GM18502 (cell line): ENCODE measurements around the gene LY6G6C.

ENCODE experiments used
- ATAC-seq: cut with Tn5 transposase; IDR thresholded peaks from one replicate; pipeline ENCODE4 v1.9.1; 2021; ENCODE audit warnings: mild to moderate bottlenecking; ENCODE audit not compliant: unreplicated experiment, poor library complexity

LY6G6C gene

GRCh38 chr6:31687321-31687720 is 34.2 kb downstream of the LY6G6C start:
- no peak for ATAC-seq

DNA sequence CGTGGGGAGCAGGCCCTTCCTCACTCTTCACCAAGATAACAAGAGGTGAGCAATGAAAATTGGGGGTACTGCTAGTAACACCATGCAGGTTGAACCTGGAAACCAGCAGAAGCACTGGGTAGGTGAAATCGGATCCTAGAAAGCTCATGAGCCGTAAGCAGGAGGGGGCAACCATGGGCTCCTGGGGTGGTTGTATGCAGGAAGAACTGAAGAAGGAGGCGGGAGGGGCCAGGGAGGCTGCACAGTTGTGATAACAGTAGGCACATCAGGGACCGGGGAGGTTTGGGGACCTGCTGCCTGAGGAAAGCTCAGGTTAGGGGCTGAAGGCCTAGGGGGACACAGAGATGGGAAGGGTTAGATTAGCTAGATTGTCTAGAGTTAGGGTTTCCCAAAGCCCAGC is 35.1 kb downstream of the LY6G6C start:
- ATAC-seq = no peak

- ATAC-seq = no peak
Observed at GRCh38 chr6:31683591-31683990, 38.0 kb downstream of the LY6G6C start.

DNA sequence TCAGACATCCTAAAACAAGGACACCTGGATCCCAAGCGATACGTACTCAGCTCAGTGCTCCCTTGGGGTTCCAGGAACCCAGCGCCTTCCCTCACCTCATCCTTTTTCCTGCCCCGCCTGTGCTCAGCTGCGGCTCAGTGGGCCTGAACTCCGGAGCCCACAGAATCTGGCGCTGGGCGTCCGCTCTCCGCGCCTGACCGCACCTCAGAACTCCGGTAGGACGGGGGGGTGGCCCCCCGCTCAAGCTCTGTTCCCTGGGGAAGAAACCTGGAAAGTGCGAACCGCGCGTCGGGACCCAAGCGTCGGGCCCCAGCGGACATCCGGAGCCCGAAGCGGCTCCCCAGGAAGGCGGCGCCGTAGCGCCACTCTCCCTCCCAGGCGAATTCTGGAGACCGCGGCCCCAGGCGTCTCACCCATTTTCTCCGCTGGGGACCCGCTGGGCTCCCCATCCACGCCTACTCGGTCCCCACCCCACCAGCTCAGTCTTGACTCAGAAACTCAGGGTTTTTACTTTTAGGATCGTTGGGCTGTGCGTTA is 40.3 kb downstream of the LY6G6C start:
- ATAC-seq = no peak

DNA sequence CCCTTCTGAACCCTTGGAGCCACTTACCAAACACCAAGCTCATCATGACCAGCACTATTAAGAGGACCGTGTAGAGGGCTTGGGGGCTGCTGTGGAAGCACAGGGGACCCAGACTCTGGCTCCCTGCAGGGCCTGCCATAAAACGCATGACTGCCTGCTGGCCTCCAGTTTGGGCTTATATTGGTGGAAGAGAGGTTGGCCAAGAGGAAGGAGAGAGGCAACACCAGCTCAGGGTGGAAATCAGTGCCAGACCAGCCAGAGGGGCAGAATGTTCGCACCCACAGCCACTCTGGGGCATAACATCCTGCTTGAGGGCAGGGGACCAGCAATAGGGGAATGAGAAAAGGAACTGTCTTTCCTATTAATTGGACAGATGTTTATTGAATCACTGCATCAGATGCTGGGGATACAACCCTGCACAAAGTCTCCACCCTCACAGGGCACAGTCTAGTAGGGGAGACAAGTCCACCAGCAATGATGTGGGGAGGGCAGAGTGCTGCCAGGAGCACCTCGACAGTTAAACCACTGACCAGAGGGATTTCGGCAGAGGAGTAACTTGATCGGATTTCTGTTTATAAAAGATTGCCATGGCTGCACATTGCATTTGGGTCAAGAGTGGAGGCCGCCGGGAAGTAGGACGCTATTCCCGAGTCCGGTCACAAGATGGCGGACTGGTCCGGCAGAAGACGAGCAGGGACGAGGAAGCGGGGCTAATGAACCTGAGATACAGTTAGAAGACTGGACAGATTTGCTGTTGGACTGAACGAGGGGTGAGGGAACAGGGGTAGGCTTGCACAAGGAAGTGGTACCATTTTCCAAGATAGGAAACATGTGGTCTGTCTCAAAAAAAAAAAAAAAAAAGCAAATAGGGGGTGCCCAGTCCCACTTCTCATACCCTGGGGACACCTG is 41.1 kb downstream of the LY6G6C start, which contains the start of gene LY6G5C:
LY6G5C (minus strand) TSS at position 842 of the 909 bp plus-strand sequence; CDS start at position 148, 694 bp downstream.
- no peak for ATAC-seq

DNA sequence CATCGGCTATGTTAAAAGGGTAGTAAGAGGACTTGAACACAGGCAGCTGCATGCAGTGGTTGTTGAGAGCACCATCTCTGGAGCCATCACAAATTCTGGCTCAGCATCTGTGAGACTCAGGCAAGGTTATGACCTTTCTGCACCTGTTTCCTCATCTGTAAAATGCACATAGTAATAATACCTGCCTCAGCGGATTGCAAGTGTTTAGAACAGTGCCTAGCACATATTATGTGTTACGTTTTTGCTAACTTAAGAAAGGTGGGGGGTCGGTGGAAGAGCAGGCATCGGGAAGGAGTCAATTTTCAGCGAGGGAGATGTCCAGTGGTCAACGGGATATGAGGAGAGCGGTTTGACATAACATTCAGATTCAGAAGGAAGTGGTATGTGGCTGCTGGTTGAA is 43.6 kb downstream of the LY6G6C start:
- no peak for ATAC-seq

DNA sequence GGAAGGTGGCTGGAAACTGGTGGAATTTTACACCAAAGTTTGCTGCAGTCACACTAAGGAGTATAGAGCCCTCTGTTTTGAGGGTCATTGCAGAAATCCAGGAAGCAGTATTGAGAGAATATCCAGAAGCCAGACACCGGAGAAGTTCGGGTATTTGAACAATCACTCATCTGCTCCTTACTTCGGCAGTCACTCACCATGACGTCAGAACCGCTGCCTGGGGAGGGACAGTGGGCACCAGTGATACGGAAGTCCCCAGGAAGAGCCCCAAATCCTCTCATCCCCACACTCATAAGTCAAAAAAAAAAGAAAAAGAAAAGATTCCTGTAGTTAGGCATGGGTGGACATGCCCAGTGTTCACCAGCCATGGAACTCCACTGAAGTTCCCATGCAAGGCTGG is 44.6 kb downstream of the LY6G6C start:
- ATAC-seq = no peak

DNA sequence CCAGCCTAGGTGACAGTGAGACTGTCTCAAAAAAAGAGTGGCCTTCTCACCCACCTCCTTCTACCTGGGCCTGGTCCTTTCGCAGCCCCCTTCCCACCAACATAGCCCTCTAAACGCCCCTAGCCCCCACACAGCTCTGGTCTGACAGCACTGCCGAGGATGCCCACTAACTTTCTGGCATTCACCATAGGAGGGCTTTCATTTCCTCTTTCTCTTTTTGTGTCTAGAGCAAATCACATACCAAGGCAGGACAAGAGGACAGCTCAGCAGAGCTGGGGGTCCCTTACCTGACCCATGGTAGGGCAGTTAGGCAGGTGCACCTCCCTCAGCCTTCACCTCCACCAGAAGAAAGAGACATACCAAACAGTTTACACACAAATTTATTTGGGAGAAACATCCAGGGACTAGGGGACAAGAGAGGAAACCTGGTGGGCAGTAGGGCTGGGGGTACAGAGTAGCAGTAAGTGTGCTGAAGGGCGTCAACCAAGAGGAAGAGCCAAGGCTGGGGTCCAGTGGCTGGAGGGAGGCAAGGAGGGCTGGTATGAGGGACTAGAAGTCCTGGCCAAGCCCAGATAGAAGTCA is 45.1 kb downstream of the LY6G6C start:
- no peak for ATAC-seq

- no peak for ATAC-seq
Observed at GRCh38 chr6:31669676-31670075, 51.9 kb downstream of the LY6G6C start, which contains the start of gene LY6G5B. LY6G5B (plus strand) TSS chr6:31669976; CDS start chr6:31670951, 975 bp downstream.
